ENCODE measurements around the gene OGG1.
"Not testable (repeated sequence)": the region's sequence is repeated elsewhere in the genome, so short reads cannot be mapped to it uniquely, and the experiment has no call there.

Gene OGG1

DNA sequence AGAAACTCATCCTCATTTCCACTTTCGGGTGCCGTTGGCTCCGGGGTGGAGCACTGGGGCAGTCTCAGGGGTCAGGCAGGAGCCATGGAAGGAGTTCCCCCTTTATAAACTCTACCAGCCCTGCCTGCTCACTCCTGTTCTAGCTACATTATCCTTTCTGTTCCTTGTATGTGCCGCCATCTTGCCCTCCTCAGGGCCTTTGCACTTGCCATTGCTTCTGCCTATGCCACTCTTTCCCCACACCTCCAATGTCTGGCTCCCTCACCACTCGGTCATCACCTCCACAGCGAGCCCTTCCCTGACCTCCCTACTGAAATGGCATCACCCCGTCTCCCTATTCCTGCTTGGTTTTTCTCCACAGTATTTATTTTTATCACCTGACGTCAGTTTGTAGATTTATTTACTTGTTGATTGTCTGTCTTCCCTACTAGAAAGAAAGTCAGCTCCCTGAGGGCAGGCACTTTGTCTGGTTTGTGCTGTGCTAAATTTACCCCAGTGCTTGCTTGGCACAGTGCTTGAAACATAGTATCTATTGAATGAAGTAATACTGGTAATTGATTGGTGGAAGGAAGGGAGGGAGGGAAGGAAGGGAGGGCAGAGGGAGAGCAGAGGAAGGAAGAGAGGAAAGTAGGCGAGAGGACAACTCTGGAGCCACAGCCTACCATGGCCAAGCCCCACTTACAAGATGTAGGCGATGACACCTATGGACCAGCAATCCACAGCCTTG is 11.2 kb downstream of the OGG1 start:
- Mint-ChIP-seq H3K4me3 (no peak overlapping the region), H3K36me3 (peaks cover 45% of the 10 kb centered on the region), H3K9me3 (no peaks in the 10 kb centered on the region), H3K4me1 (no peaks in the 10 kb centered on the region), H3K27ac (no peak overlapping the region), H3K27me3 (no peaks in the 10 kb centered on the region)
- CTCF ChIA-PET = no interaction called here
- DNase-seq = no peak

DNA sequence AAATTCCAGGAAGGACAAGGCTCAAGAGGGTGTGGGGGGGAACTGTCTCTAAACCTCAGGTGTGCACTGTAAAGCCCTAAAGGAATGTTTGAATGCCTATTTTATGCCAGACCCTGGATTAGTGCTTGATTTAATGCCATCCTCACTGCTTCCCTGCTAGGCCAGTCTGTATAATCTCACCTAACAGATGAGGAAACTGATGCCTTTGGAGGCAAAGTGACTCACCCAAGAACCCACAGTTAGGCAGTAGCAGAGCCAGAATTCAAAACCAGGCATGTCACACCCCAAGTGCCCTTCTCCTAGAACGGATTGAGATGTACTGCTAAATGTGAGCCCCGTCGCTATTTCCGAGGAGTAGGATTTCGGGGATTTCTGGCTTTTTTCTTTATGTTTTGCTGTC is 12.2 kb downstream of the OGG1 start:
- H3K27me3 Mint-ChIP-seq = no peaks in the 10 kb centered on the region
- H3K4me1 Mint-ChIP-seq = no peaks in the 10 kb centered on the region
- no peaks in the 10 kb centered on the region for H3K9me3 Mint-ChIP-seq
- DNase-seq = no peak
- no peak overlapping the region for H3K4me3 Mint-ChIP-seq
- no peak overlapping the region for H3K27ac Mint-ChIP-seq
- peaks cover 38% of the 10 kb centered on the region for H3K36me3 Mint-ChIP-seq
- CTCF ChIA-PET = no interaction called here

DNA sequence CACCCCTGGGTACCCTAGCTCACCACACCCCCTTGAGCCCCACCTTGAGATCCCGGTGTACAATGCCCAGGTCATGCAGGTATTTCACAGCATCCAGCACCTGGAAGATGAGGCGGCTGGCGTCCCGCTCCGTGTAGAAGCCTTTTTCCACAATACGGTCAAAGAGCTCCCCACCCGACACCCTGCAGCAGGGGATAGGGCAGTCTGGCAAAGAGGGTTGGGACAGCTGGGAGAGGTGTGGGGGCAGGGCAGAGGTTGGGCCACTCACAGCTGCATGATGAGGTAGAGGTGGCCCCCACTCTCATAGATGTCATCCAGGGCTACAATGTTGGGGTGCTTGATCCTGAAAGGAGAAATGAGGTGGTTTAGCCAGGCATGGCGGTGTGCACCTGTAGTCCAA is 13.1 kb downstream of the OGG1 start:
- Mint-ChIP-seq H3K9me3 (no peaks in the 10 kb centered on the region), H3K4me3 (no peak overlapping the region), H3K36me3 (peaks cover 37% of the 10 kb centered on the region), H3K4me1 (peaks cover 5% of the 10 kb centered on the region), H3K27ac (no peak overlapping the region), H3K27me3 (no peaks in the 10 kb centered on the region)
- CTCF ChIA-PET = no interaction called here
- no peak for DNase-seq

DNA sequence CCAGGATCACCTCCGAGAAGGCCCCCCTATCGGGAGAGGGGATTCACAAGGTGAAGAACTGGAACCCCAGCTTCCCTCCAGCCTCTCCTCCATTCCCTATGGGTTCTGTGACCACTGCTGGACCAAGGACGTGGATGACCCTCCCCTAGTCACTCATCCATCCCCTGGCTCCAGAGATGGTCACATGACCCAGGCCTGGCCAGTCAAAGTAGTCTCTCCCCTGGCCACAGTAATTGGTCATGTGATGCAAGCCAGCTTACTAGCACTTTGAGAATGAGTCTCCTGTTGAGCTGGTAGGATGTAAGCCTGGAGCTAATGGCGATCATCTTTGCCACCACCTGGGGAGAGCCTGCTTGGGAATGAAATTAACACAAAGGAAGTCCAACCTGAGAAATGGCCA is 16.1 kb downstream of the OGG1 start:
- Mint-ChIP-seq H3K27ac (no peak overlapping the region), H3K9me3 (no peaks in the 10 kb centered on the region), H3K4me1 (peaks cover 30% of the 10 kb centered on the region), H3K4me3 (no peak overlapping the region), H3K27me3 (peaks cover 11% of the 10 kb centered on the region), H3K36me3 (peaks cover 22% of the 10 kb centered on the region)
- no peak for DNase-seq
- CTCF ChIA-PET = no interaction called here

DNA sequence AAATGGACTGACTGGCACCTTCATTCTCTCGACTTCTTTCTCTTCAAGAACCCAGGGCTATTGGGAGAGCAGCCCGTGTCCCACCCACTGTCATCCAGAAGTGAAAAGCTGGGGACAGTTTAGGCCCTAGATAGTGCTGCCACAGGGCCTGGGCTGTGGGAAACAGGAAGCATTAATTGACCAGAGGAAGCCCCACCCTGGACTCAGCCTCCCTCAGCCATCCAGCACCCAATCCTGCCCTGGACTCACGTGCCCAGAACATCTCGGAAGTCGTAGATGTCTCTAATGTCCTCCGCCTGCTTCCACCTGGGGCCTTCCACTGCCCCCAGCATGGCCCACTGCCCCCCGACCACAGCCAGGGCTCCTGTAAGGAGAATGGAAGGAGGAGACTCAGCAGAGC is 17.7 kb downstream of the OGG1 start:
- CTCF ChIA-PET = interaction anchor here (1.5 kb wide), 1 partner anchor 14 kb away, joined by 3 read pairs; no protein-coding TSS in a partner anchor
- Mint-ChIP-seq H3K36me3 (peaks cover 18% of the 10 kb centered on the region), H3K27me3 (peaks cover 13% of the 10 kb centered on the region), H3K9me3 (no peaks in the 10 kb centered on the region), H3K27ac (no peak overlapping the region), H3K4me3 (no peak overlapping the region), H3K4me1 (peaks cover 31% of the 10 kb centered on the region)
- DNase-seq = no peak

DNA sequence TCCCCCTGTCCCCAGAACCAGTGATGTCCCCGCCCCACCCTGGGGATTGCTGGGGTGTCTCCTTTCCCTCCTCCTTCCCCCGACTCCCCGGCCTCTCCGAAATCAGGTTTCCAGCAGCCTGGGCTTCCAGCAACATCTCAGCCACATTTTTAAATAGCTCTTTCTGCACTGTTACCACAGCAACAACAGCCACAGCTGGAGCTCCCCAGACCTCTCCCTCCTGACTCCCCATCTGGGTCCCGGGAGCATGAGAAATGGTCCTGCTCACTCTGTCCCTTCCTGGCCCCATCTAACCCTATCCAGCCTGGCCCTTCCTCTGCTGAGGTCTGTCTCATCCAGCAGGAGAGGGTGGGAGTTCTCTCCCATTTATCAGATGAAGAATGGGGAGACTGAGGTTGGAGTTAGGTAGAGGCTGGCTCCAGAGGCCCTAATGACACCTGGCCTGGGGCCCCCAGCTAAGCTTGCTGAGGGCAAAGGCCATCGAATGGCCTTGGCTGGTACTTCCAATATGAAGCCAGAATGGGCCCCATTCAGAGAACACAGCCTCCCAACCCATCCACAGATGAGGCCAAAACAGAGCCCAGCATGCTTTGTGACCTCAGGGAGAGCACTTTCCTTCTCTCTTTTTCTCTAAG is 18.5 kb downstream of the OGG1 start:
- no peak overlapping the region for H3K27ac Mint-ChIP-seq
- H3K9me3 Mint-ChIP-seq = no peaks in the 10 kb centered on the region
- no peak overlapping the region for H3K4me3 Mint-ChIP-seq
- CTCF ChIA-PET = no interaction called here
- peaks cover 31% of the 10 kb centered on the region for H3K4me1 Mint-ChIP-seq
- peaks cover 18% of the 10 kb centered on the region for H3K36me3 Mint-ChIP-seq
- no peak for DNase-seq
- H3K27me3 Mint-ChIP-seq = peaks cover 17% of the 10 kb centered on the region

DNA sequence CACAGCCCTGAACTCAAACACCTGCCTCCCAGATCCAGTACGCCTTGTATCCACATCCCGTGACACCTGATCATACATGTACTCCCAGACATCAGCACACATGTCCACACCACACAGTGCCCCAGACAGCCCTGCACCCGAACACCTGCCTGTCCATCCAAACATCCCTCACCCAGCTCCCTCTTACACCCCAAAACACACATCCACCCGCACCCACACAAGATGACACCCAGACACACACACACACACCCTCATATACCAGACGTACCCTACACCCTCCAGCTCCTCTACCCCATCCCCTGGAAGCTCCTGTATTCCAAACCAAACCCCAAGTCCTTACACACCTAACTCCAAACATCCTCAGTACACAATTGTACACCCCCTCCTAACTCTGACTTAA is 19.3 kb downstream of the OGG1 start:
- peaks cover 16% of the 10 kb centered on the region for H3K36me3 Mint-ChIP-seq
- CTCF ChIA-PET = no interaction called here

DNA sequence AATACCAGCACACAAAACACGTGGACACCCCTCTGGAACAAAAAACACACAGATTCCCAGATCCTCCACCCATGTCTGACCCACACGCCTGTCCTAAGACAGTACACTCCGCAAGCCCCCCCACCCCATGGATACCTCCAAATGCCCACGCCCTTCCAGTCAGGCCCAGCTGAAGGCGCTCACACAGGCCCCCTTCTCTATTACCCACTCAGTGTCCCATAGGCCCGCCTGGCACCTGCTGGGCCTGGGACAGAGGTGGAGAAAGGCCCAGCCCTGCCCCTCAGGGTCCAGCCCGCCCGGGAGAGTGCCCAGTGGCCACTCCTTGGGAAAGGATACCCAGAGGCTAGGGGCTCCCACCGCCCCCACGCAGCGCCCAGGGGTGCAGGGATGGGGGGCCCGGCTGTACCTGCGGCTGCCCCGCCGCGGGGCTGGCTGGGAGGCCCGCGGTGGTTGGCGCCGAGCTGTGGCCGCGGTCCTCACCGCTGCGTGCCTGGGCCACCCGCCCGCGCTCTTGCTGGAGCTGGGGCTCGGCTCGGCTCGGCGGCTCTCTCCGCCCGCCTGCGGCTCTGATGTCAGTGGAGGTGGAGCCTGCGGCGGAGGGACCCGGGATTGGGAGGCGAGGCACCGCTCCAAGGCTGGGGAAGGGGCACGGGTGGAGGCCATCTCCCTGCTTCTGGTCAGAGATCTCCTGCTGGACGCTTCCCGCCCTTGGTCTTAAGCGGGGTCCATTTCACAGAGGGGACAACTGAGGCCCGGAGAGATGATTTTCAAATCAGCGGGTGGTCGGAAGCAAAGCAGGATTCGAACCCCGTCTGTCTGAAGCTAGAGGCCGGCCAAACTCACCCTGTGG is 19.9 kb downstream of the OGG1 start, which contains the start of gene CAMK1:
CAMK1 (minus strand) TSS at position 522 of the 850 bp plus-strand sequence. CDS start 2,198 bp downstream, outside the sequence.
- Mint-ChIP-seq H3K36me3 (peaks cover 16% of the 10 kb centered on the region), H3K4me1 (peaks cover 31% of the 10 kb centered on the region), H3K27me3 (peaks cover 17% of the 10 kb centered on the region), H3K9me3 (no peaks in the 10 kb centered on the region), H3K27ac (peak within 1 kb of the TSS; percentile 42), H3K4me3 (peak within 1 kb of the TSS; percentile 67)
- DNase-seq = peak; percentile 79
- CTCF ChIA-PET = interaction anchor here (0.7 to 0.9 kb wide), 2 partner anchors 13 to 17 kb away, joined by 3 read pairs; no protein-coding TSS in a partner anchor

More for the DNA sequence above, 19.3 kb downstream of the OGG1 start:
- H3K9me3 Mint-ChIP-seq = no peaks in the 10 kb centered on the region
- H3K27me3 Mint-ChIP-seq = peaks cover 17% of the 10 kb centered on the region
- H3K27ac Mint-ChIP-seq = peak overlapping the region; percentile 42
- peaks cover 31% of the 10 kb centered on the region for H3K4me1 Mint-ChIP-seq
- peak overlapping the region; percentile 67 for H3K4me3 Mint-ChIP-seq
- no peak for DNase-seq

DNA sequence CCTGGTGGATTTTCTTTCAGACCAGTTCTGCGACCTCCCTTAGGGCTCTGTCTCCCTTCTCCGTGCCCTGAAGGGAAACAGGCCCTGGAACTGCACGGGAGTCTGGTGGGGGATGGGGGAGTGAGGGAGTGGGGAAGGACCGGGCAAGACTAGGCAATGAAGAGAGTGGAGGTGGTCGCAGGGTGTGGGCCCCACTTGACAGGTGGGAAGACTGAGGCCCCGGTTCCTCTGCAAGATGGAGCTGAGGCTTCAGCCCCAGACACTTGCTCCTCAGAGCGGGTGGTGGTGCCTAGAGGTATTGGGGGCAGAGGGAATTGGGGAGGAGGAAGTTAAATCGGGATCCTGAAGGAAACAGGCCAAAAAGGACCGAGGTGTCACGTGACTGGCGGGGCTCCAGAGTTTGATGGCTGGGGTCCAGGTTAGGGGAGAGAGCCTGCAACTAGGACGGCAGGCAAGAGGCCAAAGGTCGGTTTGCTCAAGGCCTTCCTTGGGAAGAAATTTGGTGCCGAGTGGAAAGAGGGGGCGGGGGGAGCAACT is 20.6 kb downstream of the OGG1 start:
- Mint-ChIP-seq H3K27ac (no peak overlapping the region), H3K27me3 (peaks cover 17% of the 10 kb centered on the region), H3K9me3 (no peaks in the 10 kb centered on the region), H3K4me3 (peak overlapping the region; percentile 67), H3K4me1 (peaks cover 31% of the 10 kb centered on the region), H3K36me3 (peaks cover 12% of the 10 kb centered on the region)
- CTCF ChIA-PET = interaction anchor here (0.7 to 0.9 kb wide), 2 partner anchors 12 to 18 kb away, joined by 3 read pairs; no protein-coding TSS in a partner anchor
- DNase-seq = no peak

DNA sequence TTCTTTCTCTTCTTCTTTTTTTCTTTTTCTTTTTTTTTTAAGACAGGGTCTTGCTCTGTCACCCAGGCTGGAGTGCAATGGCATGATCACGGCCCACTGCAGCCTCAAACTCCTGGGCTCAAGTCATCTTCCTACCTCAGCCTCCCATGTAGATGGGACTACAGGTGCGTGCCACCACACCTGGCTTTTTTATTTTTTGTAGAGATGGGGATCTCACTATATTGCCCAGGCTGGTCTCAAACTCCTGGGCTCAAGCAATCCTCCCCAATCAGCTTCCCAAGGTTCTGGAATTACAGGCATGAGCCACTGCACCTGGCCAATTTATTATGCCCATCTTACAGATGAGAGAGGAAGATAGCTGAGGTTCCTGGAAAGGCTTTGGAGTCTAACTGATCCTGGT is 21.3 kb downstream of the OGG1 start:
- DNase-seq, H3K9me3 Mint-ChIP-seq, H3K36me3 Mint-ChIP-seq, H3K27ac Mint-ChIP-seq, CTCF ChIA-PET: not testable (repeated sequence)
- Mint-ChIP-seq H3K4me3 (peak overlapping the region; percentile 48), H3K27me3 (peaks cover 17% of the 10 kb centered on the region), H3K4me1 (peaks cover 31% of the 10 kb centered on the region)

DNA sequence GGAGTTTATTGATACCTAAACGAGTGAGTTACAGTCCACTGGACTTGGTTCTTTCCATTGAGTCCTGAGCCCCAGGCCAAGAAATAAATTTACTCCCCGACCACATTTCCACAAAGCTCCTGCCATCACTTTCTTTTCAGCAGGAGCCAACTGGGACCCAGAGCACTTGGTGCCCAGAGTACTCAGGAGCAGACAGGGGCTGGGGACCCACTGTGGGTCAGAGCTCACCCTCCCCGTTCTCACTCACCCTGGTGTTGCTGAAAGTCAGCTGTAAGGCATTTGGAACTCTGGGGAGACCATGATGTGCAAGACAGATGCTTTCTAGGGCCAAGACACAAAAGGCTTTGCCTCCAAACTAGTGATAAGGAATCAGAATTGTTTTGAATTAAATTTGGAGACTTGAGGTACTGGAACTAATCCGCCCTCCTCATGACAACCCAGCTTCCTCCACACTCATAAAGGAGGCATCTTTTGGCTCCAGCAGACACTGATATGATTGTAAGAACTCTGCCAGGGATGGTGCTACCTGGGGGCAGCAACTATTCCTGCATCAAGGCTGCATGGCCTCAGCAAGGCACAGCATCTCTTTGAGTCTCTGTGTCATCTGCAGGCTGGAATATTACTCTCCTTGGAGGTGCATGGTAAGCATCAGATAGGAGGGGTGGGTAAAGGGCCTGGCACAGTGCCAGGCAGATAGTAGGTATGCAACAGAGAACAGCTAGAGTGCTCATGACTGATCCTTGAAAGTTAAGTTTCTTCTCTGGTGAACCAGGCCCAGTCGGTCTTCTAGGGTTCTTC is 27.3 kb downstream of the OGG1 start:
- H3K4me3 Mint-ChIP-seq = no peak overlapping the region
- CTCF ChIA-PET = interaction anchor here (1.4 kb wide), 1 partner anchor 9 kb away, joined by 4 read pairs; no protein-coding TSS in a partner anchor
- H3K27me3 Mint-ChIP-seq = peaks cover 4% of the 10 kb centered on the region
- peaks cover 27% of the 10 kb centered on the region for H3K36me3 Mint-ChIP-seq
- H3K9me3 Mint-ChIP-seq = no peaks in the 10 kb centered on the region
- no peak overlapping the region for H3K27ac Mint-ChIP-seq
- no peak for DNase-seq
- H3K4me1 Mint-ChIP-seq = peaks cover 39% of the 10 kb centered on the region

DNA sequence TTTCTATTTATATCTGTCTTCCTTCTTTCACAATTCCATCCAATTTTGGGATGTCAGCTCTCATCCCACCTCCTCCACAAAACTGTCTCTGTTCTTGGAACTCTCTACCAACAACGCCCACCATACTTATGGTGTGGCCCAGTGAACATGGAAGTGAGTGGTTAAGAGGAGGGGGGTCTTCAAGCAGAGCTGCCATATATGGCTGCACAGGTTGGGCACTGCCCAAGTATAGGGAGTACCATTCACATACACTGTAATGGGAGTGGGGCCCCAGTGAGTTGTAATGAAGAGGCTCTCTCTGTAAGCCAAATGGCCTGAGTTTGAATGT is 27.9 kb downstream of the OGG1 start:
- CTCF ChIA-PET = interaction anchor here (1.0 kb wide), 2 partner anchors 27 to 45 kb away, joined by 3 read pairs; no protein-coding TSS in a partner anchor
- H3K36me3 Mint-ChIP-seq = peaks cover 33% of the 10 kb centered on the region
- no peak for DNase-seq
- H3K27me3 Mint-ChIP-seq = peaks cover 4% of the 10 kb centered on the region
- no peaks in the 10 kb centered on the region for H3K9me3 Mint-ChIP-seq
- H3K4me3 Mint-ChIP-seq = no peak overlapping the region
- no peak overlapping the region for H3K27ac Mint-ChIP-seq
- peaks cover 45% of the 10 kb centered on the region for H3K4me1 Mint-ChIP-seq

Data from activated naive CD4-positive, alpha-beta T cell treated with anti-CD3 and anti-CD28 coated beads, Interleukin-2, amount 10 ng/mL, durations not matched to agents 7 days and 5 days (primary cell).